NCI-H2227 treated with DMSO at 0.1 percent for 48 hours (cell line): ENCODE data around the gene ANKRD52.
A peak's percentile ranks its signal among the peaks of the same experiment; 100 is the strongest.
"Not testable (repeated sequence)": the region's sequence is repeated elsewhere in the genome, so short reads cannot be mapped to it uniquely, and the experiment has no call there.

Experiments used
- DNase-seq: peaks from one replicate; lab custom pipeline; 2025; lab: John Stamatoyannopoulos, UW

Gene ANKRD52

GRCh38 chr12:56272468-56272867 lies 14.3 kb upstream of the ANKRD52 start:
- DNase-seq: not testable (repeated sequence)

GRCh38 chr12:56271031-56271430 lies 12.8 kb upstream of the ANKRD52 start:
- peak; percentile 6 for DNase-seq

- DNase-seq: no peak
These were observed 9.4 kb upstream of the ANKRD52 start for GRCh38 chr12:56267443-56268071.

- DNase-seq: peak; percentile 83
These were observed 8.7 kb upstream of the ANKRD52 start, which contains the start of gene COQ10A for GRCh38 chr12:56266693-56267442. COQ10A (plus strand) TSS chr12:56266942; CDS start chr12:56267119, 177 bp downstream.

- not testable (repeated sequence) for DNase-seq
These were observed 8.0 kb upstream of the ANKRD52 start for GRCh38 chr12:56266068-56266692.

GRCh38 chr12:56262955-56263354 lies 4.8 kb upstream of the ANKRD52 start:
- DNase-seq: not testable (repeated sequence)

GRCh38 chr12:56261503-56262232 lies 3.5 kb upstream of the ANKRD52 start:
- DNase-seq: no peak

GRCh38 chr12:56260921-56261320 lies 2.7 kb upstream of the ANKRD52 start:
- DNase-seq: no peak

GRCh38 chr12:56260380-56260779 lies 2.2 kb upstream of the ANKRD52 start:
- no peak for DNase-seq

GRCh38 chr12:56258820-56259183 lies 618 bp upstream of the ANKRD52 start:
- no peak for DNase-seq

- DNase-seq: no peak
These were observed 605 bp downstream of the ANKRD52 start for GRCh38 chr12:56257491-56258067.

GRCh38 chr12:56257071-56257470 lies 1.1 kb downstream of the ANKRD52 start:
- no peak for DNase-seq

GRCh38 chr12:56256326-56256960 lies 1.7 kb downstream of the ANKRD52 start:
- no peak for DNase-seq

- DNase-seq: no peak
These were observed 2.5 kb downstream of the ANKRD52 start for GRCh38 chr12:56255671-56256070.

- DNase-seq: no peak
These were observed 5.1 kb downstream of the ANKRD52 start for GRCh38 chr12:56253091-56253490.

- DNase-seq: no peak
These were observed 5.5 kb downstream of the ANKRD52 start for GRCh38 chr12:56252649-56253048.

- DNase-seq: no peak
These were observed 9.5 kb downstream of the ANKRD52 start for GRCh38 chr12:56248711-56249110.

GRCh38 chr12:56247923-56248322 lies 10.3 kb downstream of the ANKRD52 start:
- DNase-seq: no peak

GRCh38 chr12:56244494-56244893 lies 13.7 kb downstream of the ANKRD52 start:
- DNase-seq: no peak

GRCh38 chr12:56243731-56244181 lies 14.4 kb downstream of the ANKRD52 start:
- no peak for DNase-seq

GRCh38 chr12:56242986-56243385 lies 15.2 kb downstream of the ANKRD52 start:
- DNase-seq: no peak
